ENCODE results near the gene CHIA. TPM values are rescaled to one million over a fixed set of nuclear protein-coding genes. Genes with fewer than 3 reads are reported as not detected.

Gene CHIA
- total and polyA plus RNA-seq, 2 of the 8 experiments (the other 6 are each of a cell fraction or from before 2014, with no cell fraction given) = not detected

- POLR2A ChIA-PET (ENCODE audit: partially characterized antibody) = interaction anchor here (0.7 to 1.7 kb wide), 2 partner anchors 11 to 111 kb away, joined by 3 to 4 read pairs; no protein-coding TSS in a partner anchor
- no peak overlapping the region for H3K14ac ChIP-seq (ENCODE audit: insufficient read length)
- no peak overlapping the region for H2BK15ac ChIP-seq (ENCODE audit: low read length)
- no peak overlapping the region for H4K91ac ChIP-seq (replicated peaks; ENCODE audit: insufficient read length, low read length)
- H3K18ac ChIP-seq (ENCODE audit: extremely low read depth, low read length) = no peak overlapping the region
- no peak overlapping the region for H3K27ac ChIP-seq (ENCODE audit: low read depth, low read length)
- no peaks in the 10 kb centered on the region for H3K4me1 ChIP-seq (replicated peaks in 1 of 4; ENCODE audit: control insufficient read depth in 3 of 4, insufficient read depth in 4 of 4, low read length in 3 of 4)
- no peak for DNase-seq (ENCODE audit: low read depth in 1 of 2, low spot score in 2 of 2)
- no peak overlapping the region for H2AFZ ChIP-seq (ENCODE audit: low read length)
- no peaks in the 10 kb centered on the region for H3K36me3 ChIP-seq (ENCODE audit: control insufficient read depth in 2 of 4, insufficient read depth in 4 of 4, low read length in 3 of 4)
- no peaks in the 10 kb centered on the region for H3K79me2 ChIP-seq (ENCODE audit: control insufficient read depth in 1 of 2, insufficient read depth in 2 of 2, low read length in 2 of 2)
- no peaks in the 10 kb centered on the region for H3K79me1 ChIP-seq (ENCODE audit: low read depth, low read length)
- no peak overlapping the region for H3K4ac ChIP-seq (replicated peaks; ENCODE audit: insufficient read length, low read depth, low read length)
- no peaks in the 10 kb centered on the region for H4K20me1 ChIP-seq (replicated peaks in 1 of 2; ENCODE audit: control insufficient read depth in 1 of 2, insufficient read depth in 2 of 2, low read length in 2 of 2)
- no peak overlapping the region for H2AK5ac ChIP-seq (ENCODE audit: low read depth, low read length)
- H2BK12ac ChIP-seq (ENCODE audit: low read depth, low read length) = no peak overlapping the region
- H4K5ac ChIP-seq (ENCODE audit: insufficient read length, low read depth, low read length) = no peak overlapping the region
- CTCF ChIA-PET (ENCODE audit: partially characterized antibody) = interaction anchor here (0.6 to 6.8 kb wide), 26 partner anchors 8 to 212 kb away, joined by 3 to 58 read pairs (median 4); no protein-coding TSS in a partner anchor
- no peak overlapping the region for H2BK120ac ChIP-seq (replicated peaks; ENCODE audit: low read depth, low read length)
- FAIRE-seq = peak; percentile 86
- H3K56ac ChIP-seq (replicated peaks; ENCODE audit: insufficient read length, low read depth, low read length) = no peak overlapping the region
- H3K4me2 ChIP-seq (ENCODE audit: insufficient read depth in 1 of 2, low read depth in 2 of 2, low read length in 2 of 2) = no peak overlapping the region
- peak; percentile 96 for TF ChIP-seq RAD21 (IDR thresholded peaks at IDR 0.05 in 1 of 2, conservative IDR thresholded peaks at IDR 0.05 in 1 of 2; ENCODE audit: low read depth in 2 of 2, low read length in 2 of 2)
- TF ChIP-seq CTCF (IDR thresholded peaks at IDR 0.05; ENCODE audit: control extremely low read depth in 1 of 3, insufficient read depth in 1 of 3, low read depth in 1 of 3, low read length in 3 of 3) = peak; percentile 37 to 84 (median 72)
- no peak for TF ChIP-seq CBX8 (IDR thresholded peaks at IDR 0.05; ENCODE audit: borderline replicate concordance, low read depth, low read length)
- H3K4me3 ChIP-seq (ENCODE audit: extremely low read depth in 1 of 4, insufficient read depth in 2 of 4, low read depth in 3 of 4, low read length in 4 of 4) = no peak overlapping the region
- no peaks in the 10 kb centered on the region for H3K27me3 ChIP-seq (replicated peaks in 1 of 4; ENCODE audit: control insufficient read depth in 3 of 4, extremely low read depth in 1 of 4, insufficient read depth in 3 of 4, low read length in 3 of 4)
- no peak overlapping the region for H2BK20ac ChIP-seq (ENCODE audit: low read length)
- H3K23ac ChIP-seq (ENCODE audit: insufficient read length) = no peak overlapping the region
- 57% methylated on average over 2 of the region's 2 CpGs; no CpG with 5 or more reads in 1 of the 2 experiments for WGBS, 2 experiments (ENCODE audit: extremely low coverage in 1 of 2, insufficient coverage in 1 of 2, insufficient read length in 1 of 2, insufficient replicate concordance in 2 of 2, low coverage in 1 of 2, low lambda C conversion rate in 2 of 2, missing lambda C conversion rate in 1 of 2)
- H3K9ac ChIP-seq (replicated peaks in 1 of 4; ENCODE audit: extremely low read depth in 1 of 4, low read depth in 3 of 4, low read length in 3 of 4) = no peak overlapping the region
- H3K23me2 ChIP-seq (ENCODE audit: low read depth, low read length) = no peaks in the 10 kb centered on the region
- H2BK5ac ChIP-seq (ENCODE audit: low read depth, low read length) = no peak overlapping the region
- no peaks in the 10 kb centered on the region for H3K9me3 ChIP-seq (ENCODE audit: insufficient read depth in 2 of 2, low read depth in 1 of 2, low read length in 1 of 2)
- H4K8ac ChIP-seq (ENCODE audit: extremely low read depth, insufficient read depth, low read length) = no peak overlapping the region
Observed at GRCh38 chr1:111334169-111334568, 43.5 kb downstream of the CHIA start.
